ENCODE data around the gene ADCY9.

Gene ADCY9

DNA sequence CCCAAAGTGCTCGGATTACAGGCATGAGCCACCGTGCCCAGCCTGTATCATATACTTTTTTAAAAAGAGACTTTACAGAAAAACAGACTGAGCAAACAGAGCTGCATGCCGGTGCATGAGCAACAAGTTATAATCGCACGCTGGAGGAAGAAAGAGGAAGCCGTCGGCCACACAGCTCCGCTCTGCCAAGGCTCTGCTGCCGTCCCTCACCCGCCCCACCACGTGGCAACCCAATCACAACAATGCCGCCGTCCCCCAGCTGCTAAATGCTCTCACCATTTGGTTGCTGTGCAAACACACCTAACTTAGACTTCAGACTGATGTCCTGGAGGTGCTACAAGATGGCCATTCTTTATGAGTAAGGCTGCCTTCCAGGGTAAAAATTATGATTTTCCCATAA is 83.5 kb downstream of the ADCY9 start:
- DNase-seq (ENCODE audit: low spot score) = peak; percentile 3

DNA sequence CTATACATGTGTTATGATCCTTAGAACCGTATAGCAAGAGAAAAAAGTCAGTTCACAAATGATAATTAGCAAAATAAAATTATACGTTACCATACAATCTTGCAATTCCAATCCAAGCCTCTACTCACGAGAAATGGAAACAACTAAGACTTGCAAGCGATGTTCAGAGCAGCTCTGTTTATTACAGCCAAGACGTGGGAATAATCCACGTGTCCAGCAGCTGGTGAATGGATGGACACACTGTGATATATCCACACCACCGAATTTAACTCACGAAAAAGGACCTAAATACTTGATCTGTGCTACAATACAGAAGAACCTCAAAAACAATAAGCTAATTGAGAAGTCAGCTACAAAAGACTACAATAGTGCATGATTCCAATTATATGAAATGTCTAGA is 88.1 kb downstream of the ADCY9 start:
- DNase-seq (ENCODE audit: low spot score) = no peak

DNA sequence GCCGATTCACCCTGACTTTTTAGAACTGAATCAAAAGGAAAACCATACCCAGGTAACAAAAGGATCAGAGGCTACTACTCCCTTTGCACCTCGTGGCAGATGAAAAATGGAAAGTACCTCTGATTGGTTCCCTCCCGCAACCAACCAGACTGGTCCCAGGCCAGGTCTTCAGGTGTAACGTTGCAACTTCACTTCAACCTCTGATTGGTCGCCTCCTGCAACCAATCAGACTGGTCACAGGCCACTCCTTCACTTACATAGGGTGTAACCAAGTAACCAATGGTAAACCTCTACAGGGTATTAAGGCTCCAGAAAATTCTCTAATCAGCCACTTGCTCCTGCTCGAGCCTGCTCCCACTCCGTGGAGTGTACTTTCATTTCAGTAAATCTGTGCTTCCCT is 89.4 kb downstream of the ADCY9 start:
- DNase-seq (ENCODE audit: low spot score) = no peak

DNA sequence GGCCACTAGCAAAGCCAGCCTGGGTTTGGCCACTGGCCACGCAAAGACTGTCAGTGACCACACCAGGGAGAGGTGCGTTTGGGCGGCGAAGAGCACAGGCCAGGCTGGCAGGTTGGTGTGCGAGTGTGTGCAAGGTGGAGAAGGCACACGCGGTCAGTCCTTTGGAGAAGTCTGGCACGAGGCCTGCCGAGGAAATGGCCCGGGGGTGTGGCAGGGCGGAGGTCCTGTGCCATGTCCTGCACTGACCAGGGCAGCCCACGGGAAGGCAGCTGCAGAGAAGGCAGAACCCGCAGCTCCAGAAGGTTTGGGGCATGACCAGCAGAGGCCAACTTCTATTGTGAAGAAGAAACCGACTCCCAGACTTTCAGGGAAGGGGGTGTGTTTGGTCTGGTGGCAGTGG is 90.8 kb downstream of the ADCY9 start:
- DNase-seq (ENCODE audit: low spot score) = no peak

DNA sequence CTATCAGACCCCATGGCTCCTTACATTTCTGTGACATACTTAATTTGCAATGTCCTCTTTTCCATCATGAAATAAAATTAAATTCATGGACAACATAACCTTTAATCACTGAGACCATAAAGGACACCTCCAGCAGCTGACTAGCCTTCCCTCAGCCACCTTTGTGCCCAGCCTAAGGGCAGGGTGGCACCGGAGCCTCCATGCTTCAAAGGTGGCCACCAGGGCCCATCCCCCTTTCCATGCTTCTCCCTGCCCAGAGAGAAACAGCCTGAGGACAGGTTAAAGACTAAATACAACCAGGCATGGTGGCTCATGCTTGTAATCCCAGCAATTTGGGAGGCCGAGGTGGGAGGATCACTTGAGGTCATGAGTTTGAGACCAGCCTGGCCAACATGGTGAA is 94.3 kb downstream of the ADCY9 start:
- no peak for DNase-seq (ENCODE audit: low spot score)

DNA sequence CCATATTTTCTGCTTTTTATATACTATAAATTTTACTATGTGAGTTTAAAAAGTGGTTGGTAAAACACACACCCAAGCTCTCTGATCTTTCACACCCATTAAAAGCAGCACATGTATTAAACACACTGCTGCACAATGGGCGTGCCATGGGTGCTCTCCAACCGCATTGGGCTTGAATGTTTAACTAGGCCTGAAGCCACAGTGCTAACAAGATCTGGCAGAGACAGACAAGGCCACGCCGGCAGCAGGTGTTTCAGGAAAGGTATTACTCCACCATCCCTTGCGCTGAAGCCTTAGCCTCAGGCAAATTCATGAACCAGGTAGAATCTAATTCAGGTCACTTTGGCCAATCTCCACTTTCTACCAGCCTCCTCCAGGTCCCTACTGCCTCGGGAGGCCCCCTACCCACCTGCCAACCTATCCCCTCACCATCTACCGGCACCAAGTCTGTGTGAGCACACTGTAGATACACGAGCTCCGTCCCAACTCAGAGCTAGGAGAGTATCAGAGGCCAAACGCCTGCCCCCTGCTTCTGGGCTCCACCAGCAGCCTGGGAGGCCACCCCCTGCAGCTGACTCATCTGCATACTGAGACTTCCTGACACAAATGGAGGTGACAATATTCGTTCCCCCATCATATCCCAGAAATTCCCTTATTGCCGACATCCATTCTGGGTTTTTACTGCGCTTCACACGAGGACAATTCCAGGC is 95.0 kb downstream of the ADCY9 start:
- DNase-seq (ENCODE audit: low spot score) = no peak

DNA sequence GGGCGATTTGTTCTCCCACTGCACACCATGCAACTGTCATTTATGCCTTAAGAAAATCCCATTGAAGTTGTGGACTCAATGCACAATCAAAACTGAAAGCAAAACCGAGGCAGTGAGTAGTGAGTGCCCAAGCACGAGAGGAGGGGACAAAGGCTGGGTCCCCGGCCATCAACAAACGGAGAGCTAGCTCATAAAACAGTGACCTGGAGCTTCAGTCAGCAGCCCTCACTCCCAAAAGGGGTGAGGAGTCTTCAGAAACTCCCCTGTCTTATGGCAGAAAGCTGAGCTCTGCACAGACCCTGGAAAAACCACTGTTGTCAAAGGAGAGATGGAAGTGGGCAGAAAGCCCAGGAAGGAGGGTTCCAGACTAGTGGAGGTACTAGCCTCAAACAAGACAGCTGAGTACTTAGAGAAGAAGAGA is 96.9 kb downstream of the ADCY9 start:
- peak; percentile 3 for DNase-seq (ENCODE audit: low spot score)

DNA sequence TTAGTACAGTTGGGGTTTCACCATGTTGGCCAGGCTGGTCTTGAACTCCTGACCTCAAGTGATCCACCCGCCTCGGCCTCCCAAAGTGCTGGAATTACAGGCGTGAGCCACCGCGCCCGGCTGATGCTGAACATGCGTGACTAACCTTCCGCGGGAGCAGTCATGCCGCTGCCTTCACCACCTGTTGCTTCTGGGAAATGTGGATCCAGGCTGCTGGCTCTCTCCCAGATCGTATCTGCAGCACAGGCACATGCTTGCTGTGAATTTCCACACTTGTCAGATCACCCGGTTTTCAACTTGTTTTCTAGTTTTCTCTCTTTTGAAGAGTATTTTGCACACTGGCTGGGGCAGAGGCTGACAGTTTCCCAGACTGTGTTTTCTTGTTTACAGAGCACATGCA is 97.9 kb downstream of the ADCY9 start:
- DNase-seq (ENCODE audit: low spot score) = no peak

DNA sequence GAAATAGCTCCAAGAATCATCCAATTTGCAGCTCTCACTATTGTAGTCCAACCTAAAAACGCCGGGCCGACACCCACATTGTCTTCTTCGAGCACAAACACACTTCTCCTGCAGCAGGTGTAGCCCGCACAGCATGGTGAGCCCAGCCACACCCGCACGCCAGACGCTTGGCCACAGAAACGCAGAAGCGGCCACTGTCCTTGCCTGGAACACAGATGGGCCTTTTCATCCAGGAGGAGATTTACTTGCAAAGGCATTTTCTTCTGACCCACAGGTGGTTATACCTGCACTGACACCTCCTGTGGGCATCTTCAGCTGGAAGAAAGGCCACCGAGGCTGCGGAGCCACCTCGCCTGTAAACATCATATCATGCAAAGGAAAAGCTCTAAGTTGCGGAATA is 98.4 kb downstream of the ADCY9 start:
- no peak for DNase-seq (ENCODE audit: low spot score)

DNA sequence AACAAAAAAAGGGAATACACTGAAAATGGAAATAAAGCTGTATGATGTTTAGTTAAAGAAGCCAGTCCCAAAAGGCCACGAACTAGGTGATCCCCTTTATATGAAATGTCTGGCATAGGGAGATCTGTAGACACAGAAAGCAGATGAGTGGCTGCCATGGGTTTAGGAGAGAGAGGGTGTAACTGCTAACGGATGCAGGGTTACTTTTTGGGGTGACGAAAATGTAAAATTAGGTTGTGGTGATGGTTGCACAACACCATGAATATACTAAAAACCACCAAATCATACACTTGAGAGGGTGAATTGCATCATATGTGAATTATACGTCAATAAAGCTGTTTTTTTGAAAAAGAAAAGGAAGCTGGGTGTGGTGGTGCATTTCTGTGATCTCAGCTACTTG is 99.6 kb downstream of the ADCY9 start:
- DNase-seq (ENCODE audit: low spot score) = peak; percentile 29

DNA sequence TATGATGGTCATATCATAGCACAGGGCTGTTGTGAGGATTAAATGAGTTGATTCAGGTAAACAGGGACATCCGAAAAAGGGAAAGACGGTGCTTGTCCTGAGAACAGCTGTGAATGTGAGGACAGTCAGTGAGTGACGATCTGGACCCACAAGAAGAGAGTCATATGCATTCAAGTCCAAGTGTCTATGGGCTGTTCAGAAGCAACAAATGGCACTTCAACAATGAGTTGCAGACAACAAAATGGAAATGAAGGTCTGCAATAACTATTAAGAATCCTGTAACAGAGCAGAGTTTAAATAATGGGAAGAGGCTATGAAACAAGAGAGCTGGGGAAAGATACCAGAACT is 100.3 kb downstream of the ADCY9 start:
- no peak for DNase-seq (ENCODE audit: low spot score)

DNA sequence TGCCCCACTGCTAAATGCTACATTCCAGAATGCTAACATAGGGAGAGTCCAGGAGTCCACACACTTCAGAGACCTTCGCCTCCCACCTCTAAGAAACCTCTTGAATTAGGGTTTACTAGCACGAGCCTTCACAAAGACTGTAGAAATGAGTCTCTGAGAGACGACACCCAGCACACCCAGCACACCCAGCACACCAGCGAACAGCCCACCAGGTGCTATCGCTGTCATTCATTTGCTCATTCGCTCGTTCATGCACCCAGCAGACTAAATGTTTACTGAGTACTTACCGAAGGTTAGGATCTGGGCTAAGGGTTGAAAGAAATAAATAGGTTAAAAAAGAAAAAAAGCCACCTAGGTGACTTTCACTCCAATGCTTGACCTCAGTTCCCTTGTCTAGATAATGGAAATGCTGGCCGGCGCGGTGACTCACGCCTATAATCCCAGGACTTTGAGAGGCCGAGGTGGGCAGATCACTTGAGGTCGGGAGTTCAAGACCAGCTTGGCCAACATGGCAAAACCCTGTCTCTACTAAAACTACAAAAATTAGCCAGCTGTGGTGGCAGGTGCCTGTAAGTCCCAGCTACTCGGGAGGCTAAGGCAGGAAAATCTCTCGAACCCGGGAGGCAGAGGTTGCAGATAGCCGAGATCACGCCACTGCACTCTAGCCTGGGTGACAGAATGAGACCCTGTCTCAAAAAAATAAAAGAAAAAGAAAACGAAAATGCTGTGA is 100.8 kb downstream of the ADCY9 start:
- DNase-seq (ENCODE audit: low spot score) = no peak

DNA sequence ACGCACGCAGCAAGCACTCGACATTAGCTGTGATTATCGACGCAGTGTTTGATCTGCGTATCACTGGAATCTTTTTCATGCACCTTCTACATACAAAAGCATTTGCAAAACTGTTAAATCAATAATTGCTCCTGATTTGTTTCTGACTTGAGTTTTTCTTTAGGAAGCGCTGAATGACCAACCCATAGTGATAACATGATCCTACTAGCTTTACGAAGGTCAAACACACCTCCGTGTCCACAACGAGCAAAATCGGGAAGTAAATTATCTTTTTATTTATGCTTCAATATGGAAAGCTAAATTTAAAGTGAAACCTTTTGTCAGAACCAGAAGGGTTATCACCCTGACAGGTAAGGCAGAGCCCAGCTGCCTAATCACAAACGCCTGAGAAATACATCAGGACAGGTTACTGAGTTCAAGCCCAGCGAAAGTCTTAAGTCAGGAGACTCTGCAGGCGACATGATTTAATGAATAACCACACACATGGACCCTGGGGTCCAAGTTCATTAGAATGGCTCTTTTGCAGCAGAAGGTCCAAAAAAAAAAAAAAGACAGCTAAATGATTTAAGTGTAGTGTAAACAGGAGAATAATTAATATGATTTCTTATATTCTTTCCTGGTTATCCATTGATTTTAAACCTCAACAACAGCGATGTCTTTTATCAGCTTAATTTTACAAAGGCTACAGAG is 104.2 kb downstream of the ADCY9 start:
- no peak for DNase-seq (ENCODE audit: low spot score)

DNA sequence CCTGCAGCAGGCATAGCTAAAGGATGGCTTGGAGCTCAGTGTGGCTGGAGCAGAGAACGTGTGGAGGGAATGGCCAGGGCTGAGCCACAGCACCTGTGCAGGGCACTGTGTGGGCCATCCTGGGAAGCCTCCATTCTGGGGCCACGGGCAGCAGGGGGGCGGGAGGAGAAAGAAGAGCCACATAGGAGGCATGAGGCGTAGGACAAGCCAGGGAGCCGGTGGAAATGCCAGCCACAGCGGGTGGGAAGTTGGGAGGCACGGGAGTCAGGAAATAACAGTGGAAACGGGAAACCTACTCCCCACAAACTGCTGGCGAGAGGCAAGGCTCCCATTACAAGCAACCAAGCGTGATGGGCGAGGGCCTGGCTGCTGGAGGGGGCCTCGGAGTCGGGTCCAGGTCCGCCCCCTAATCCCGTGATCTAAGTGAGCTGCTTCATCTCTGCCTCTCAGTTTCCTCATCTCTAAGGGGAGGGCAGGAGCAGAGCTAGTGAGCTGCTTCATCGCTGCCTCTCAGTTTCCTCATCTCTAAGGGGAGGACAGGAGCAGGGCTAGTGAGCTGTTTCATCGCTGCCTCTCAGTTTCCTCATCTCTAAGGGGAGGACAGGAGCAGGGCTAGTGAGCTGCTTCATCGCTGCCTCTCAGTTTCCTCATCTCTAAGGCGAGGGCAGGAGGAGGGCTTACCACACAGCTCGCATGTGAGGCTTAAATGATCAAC is 104.9 kb downstream of the ADCY9 start:
- DNase-seq (ENCODE audit: low spot score) = no peak

DNA sequence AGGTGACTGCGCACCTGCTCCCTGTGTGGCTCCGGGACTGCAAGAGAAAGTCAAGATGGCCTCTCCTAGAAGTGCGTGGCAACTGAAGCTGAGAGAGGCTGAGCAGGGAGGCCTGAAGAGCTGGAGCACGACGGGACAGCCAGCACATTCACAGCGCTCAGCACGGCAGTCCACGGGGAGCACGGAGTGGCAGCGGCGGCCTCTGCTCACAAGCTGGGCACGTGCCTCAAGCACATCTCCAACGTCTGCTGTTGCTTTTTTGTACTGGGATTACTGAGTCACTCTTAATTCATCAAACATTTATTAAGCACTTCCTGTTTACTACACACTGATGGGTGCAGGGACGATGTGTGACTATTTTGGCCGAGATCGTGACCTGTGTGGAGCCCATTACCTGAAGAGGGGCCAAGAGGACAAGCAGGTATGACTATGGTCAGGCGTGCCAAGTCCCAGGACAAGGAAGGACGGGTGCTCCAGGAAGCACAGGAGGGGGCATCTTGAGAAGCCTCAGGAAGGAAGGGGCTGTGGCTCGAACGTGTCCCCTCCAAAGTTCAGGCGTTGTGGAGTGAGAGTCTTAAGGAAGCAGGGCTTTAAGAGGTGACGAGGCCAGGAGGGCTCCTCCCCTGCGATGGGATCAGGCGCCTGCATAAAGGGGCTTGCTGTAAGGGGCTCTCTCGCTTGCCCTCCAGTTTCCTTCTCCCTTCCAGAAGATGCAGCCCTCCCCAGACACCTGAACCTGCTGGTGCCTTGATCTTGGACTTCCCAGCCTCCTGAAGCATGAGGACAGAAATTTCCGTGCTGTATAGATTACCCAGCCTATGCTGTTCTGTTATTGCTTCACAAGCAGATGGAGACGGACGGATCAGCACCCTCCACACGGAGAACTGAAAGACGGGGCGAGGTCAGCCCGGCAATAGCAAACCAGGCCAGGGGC is 105.8 kb downstream of the ADCY9 start:
- no peak for DNase-seq (ENCODE audit: low spot score)

DNA sequence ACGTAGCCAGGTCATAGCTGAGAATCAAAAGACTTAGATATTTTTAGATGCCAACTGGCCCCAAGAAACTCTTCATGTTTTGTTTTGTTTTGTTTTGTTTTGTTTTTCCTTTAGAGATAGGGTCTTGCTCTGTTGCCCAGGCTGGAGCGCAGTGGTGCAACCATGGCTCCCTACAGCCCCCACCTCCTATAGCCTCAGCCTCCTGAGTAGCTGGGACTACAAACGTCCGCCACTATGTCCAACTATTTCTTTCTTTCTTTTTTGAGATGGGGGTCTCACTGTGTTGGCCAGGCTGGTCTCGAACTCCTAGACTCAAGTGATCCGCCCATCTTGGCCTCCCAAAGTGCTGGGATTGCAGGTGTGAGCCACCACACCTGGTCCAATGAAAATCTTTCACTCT is 107.1 kb downstream of the ADCY9 start:
- no peak for DNase-seq (ENCODE audit: low spot score)

DNA sequence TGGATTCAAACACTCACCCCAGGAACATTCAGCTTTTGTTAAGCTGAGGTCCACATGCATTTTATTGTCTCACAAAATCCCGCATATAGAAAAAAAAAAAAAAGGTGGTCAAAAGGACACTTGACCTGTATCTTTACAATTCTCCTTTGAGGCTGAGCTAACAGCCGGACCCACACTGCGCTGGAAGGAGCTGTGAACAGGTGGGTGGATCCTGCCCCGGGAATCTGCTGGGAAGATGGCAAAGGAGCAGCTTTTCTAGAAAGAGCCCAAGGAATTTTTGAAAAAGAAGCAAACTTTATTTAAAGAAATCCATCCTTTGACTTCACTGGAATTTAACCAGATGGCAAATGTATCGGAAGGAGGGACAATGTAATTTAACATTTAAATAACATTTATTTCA is 108.1 kb downstream of the ADCY9 start:
- no peak for DNase-seq (ENCODE audit: low spot score)

DNA sequence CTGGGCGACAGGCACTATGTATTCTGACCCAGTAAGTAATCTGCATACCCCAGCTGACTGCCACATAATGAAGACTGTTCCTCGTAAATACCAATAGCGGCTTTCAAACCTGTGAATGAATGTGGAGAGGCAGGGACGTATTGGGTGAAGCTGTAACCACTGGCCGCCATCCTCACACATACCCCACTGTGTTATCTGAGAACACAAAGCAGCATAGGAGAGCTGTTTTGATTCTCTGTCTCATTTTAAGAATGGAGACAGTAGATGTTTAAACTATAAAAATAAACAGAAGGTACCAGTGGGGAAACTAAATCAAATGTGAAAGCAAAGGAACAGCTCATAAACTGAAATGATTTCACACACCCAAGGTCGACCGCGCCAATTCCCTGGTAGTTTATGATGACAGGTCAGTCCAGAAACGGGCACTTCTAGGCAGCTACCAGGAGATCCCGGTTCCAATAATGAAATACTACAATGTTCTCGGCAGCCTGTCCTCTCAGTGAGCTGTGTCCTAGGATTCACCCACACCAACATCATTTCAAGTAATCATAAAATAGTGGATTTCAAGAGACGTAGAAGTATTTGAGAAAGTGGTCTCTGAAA is 109.7 kb downstream of the ADCY9 start:
- DNase-seq (ENCODE audit: low spot score) = no peak

DNA sequence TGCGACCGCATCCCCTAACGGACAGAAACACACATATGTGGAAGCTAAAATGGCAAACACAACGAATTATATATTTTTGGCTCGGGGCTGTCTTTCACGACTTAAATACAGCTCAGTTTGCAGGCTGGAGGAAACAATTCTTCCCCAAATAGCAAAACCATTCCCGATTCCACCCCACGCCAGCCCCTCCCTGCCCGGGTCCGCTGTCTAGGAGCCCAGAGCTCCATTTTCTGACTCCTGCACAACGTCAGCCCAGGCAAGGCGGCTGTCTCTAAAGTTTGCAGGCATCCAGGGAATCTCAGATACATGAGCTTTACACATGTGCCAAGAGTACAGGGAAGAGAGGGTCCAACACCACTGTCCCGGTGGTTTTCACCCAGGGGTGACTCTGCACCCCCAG is 110.5 kb downstream of the ADCY9 start:
- no peak for DNase-seq (ENCODE audit: low spot score)

DNA sequence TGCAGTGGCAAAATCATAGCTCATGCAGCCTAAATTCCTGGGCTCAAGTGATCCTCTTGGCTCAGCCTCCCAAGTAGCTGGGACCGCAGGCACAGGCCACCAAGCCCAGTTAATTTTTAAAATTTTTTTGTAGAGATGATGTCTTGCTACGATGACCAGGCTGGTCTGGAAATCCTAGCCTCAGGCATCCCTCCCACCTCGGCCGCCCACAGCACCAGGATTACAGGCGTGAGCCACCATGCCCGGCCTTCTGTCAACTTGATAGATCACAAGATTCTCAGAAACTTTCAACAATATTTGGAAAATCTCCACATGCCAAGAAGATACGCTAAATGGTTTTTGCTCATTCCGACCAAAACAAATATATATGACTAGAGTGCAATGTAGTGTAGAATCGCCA is 111.0 kb downstream of the ADCY9 start:
- DNase-seq (ENCODE audit: low spot score) = no peak

DNA sequence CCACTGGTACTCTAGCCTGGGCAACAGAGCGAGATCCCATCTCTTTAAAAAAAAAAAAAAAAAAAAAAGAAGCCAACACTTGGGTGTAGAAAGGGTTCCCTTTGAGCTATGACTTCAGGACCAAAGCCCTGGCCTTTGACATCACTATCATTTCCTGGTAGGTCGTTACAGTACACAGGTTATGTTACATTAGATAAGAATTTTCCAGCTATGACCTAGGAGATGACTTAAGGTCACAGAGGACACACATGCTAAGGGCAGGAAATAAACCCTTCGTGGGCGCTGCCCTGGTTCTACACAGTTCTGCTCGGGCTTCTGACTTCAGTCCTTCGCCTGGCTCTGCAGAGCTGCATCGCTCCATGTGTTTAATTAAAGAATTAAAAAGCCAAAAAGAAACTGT is 112.0 kb downstream of the ADCY9 start:
- no peak for DNase-seq (ENCODE audit: low spot score)

Measured in CD4-positive, alpha-beta T cell treated with Interleukin-2 at 100 ng/mL for 4 hours (primary cell).